ENCODE measurements around the gene SPNS1. TPM values are rescaled to one million over a fixed set of nuclear protein-coding genes. Genes with fewer than 3 reads are reported as not detected.

SPNS1 gene
- total RNA-seq, 1 experiment from 2014 or later: 38.6 TPM

DNA sequence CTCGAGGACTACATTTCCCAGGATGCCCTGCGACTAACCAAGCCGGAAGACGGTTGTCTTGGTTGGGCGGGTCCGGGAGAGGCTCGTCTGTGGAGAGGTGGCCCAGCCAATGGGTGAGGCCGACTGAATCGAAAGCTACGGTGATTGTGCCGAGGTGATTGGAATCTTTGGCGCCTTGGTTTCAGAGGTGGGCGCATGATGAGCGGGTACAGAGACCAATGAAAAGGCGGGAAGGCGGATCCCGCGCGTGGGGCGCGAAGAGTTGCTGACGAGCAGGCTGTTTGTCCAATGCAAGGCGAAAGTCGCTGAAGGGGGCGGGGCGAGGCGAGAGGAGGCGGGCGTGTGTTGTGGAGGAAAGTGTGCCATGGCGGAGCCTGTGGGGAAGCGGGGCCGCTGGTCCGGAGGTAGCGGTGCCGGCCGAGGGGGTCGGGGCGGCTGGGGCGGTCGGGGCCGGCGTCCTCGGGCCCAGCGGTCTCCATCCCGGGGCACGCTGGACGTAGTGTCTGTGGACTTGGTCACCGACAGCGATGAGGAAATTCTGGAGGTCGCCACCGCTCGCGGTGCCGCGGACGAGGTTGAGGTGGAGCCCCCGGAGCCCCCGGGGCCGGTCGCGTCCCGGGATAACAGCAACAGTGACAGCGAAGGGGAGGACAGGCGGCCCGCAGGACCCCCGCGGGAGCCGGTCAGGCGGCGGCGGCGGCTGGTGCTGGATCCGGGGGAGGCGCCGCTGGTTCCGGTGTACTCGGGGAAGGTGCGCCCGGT, 23.7 kb upstream of the SPNS1 start, which contains the start of gene NFATC2IP:
Gene NFATC2IP, plus strand, starts transcription at position 290 of the 762 bp plus-strand sequence. Its CDS starts 75 bp downstream, at position 365.
- Histone ChIP-seq H4K5ac (ENCODE audit: insufficient read length, low read depth, low read length) (no peak within 1 kb of the TSS), H3K4ac (ENCODE audit: low read depth, low read length) (no peak within 1 kb of the TSS), H2AK5ac (ENCODE audit: insufficient read length, low read length) (no peak within 1 kb of the TSS), H2BK5ac (ENCODE audit: insufficient read length, low read length) (no peak within 1 kb of the TSS), H3K27me3 (ENCODE audit: insufficient read depth, low read length) (no peaks in the 10 kb centered on the region), H3K18ac (ENCODE audit: insufficient read length, low read depth, low read length) (peak within 1 kb of the TSS; percentile 49), H3K79me1 (ENCODE audit: insufficient read depth, low read depth, low read length, poor library complexity, severe bottlenecking) (peaks cover 4% of the 10 kb centered on the region), H2BK12ac (ENCODE audit: insufficient read length, low read depth, low read length) (no peak within 1 kb of the TSS), H2BK120ac (ENCODE audit: low read depth, low read length, poor library complexity, severe bottlenecking) (no peak within 1 kb of the TSS), H4K8ac (replicated peaks; ENCODE audit: insufficient read length, low read depth, low read length) (no peak within 1 kb of the TSS), H2BK15ac (ENCODE audit: low read depth, low read length) (no peak within 1 kb of the TSS), H3K9ac (ENCODE audit: extremely low read depth, insufficient read length, low read length) (peak within 1 kb of the TSS; percentile 92), H2BK20ac (ENCODE audit: low read depth, low read length, poor library complexity, severe bottlenecking) (no peak within 1 kb of the TSS), H3K9me3 (ENCODE audit: control insufficient read depth, low read depth, low read length) (no peaks in the 10 kb centered on the region), H3T11ph (ENCODE audit: low read length) (no peak within 1 kb of the TSS), H3K23ac (ENCODE audit: insufficient read length, low read depth, low read length) (no peak within 1 kb of the TSS), H3K4me2 (ENCODE audit: insufficient read depth, insufficient read length, low read length) (peak within 1 kb of the TSS; percentile 94), H3K56ac (ENCODE audit: insufficient read length, low read depth, low read length) (no peak within 1 kb of the TSS), H3K4me1 (ENCODE audit: insufficient read depth, low read length) (no peaks in the 10 kb centered on the region; the same call in 1 of the 2 replicates), H3K79me2 (ENCODE audit: insufficient read depth, low read length) (peaks cover 8% of the 10 kb centered on the region; the same call in 1 of the 2 replicates), H2AFZ (ENCODE audit: low read length) (no peak within 1 kb of the TSS), H4K20me1 (ENCODE audit: control insufficient read depth, insufficient read depth, insufficient read length) (no peaks in the 10 kb centered on the region), H4K91ac (ENCODE audit: insufficient read length, low read depth, low read length) (no peak within 1 kb of the TSS), H3K27ac (ENCODE audit: insufficient read length, low read depth, low read length) (no peak within 1 kb of the TSS), H3K14ac (ENCODE audit: insufficient read depth, low read length) (peak within 1 kb of the TSS; percentile 78), H3K23me2 (ENCODE audit: insufficient read length, low read depth, low read length, poor library complexity, severe bottlenecking) (peaks cover 10% of the 10 kb centered on the region)
- H3K4me3 Mint-ChIP-seq: peak within 1 kb of the TSS; percentile 95 to 98
- H3K27me3 Mint-ChIP-seq (ENCODE audit: low read depth): peaks cover 7% of the 10 kb centered on the region
- no peaks in the 10 kb centered on the region; a peak in 2 of 5 replicates for H3K9me3 Mint-ChIP-seq
- peak within 1 kb of the TSS; percentile 92 to 98 (median 97) for H3K27ac Mint-ChIP-seq
- peaks cover 12 to 14% of the 10 kb centered on the region in 2 experiments for H3K4me1 Mint-ChIP-seq
- WGBS (ENCODE audit: extremely low coverage, insufficient read length, low lambda C conversion rate): no CpG with 5 or more reads among the region's 79 CpGs
- TF ChIP-seq, protein P1, sequence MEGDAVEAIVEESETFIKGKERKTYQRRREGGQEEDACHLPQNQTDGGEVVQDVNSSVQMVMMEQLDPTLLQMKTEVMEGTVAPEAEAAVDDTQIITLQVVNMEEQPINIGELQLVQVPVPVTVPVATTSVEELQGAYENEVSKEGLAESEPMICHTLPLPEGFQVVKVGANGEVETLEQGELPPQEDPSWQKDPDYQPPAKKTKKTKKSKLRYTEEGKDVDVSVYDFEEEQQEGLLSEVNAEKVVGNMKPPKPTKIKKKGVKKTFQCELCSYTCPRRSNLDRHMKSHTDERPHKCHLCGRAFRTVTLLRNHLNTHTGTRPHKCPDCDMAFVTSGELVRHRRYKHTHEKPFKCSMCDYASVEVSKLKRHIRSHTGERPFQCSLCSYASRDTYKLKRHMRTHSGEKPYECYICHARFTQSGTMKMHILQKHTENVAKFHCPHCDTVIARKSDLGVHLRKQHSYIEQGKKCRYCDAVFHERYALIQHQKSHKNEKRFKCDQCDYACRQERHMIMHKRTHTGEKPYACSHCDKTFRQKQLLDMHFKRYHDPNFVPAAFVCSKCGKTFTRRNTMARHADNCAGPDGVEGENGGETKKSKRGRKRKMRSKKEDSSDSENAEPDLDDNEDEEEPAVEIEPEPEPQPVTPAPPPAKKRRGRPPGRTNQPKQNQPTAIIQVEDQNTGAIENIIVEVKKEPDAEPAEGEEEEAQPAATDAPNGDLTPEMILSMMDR (conservative IDR thresholded peaks at IDR 0.05): no peak
- H3K36me3 Mint-ChIP-seq (ENCODE audit: insufficient read depth in 1 of 3, low read depth in 3 of 3): peaks cover 21 to 44% (median 43%) of the 10 kb centered on the region in 3 experiments
- DNase-seq: peak; percentile 100
